ENCODE results near the gene THSD4.

Gene THSD4

GRCh38 chr15:71118345-71118744, 3.1 kb downstream of the THSD4 start:
- no peak overlapping the region for H3K4me3 ChIP-seq (replicated peaks; ENCODE audit: low read depth, low read length)
- no peak for DNase-seq (ENCODE audit: low read depth)
- no peak for TF ChIP-seq CTCF (IDR thresholded peaks at IDR 0.05; ENCODE audit: low read length, missing control alignments)

GRCh38 chr15:71118881-71119632, 3.8 kb downstream of the THSD4 start:
- H3K4me3 ChIP-seq (replicated peaks; ENCODE audit: low read depth, low read length), result no peak overlapping the region
- DNase-seq (ENCODE audit: low read depth), result no peak
- no peak for TF ChIP-seq CTCF (IDR thresholded peaks at IDR 0.05; ENCODE audit: low read length, missing control alignments)

- no peak overlapping the region for H3K4me3 ChIP-seq (replicated peaks; ENCODE audit: low read depth, low read length)
- no peak for TF ChIP-seq CTCF (IDR thresholded peaks at IDR 0.05; ENCODE audit: low read length, missing control alignments)
- DNase-seq (ENCODE audit: low read depth), result no peak
These were observed 5.2 kb downstream of the THSD4 start for GRCh38 chr15:71120428-71120944.

GRCh38 chr15:71121442-71121841, 6.2 kb downstream of the THSD4 start:
- TF ChIP-seq CTCF (IDR thresholded peaks at IDR 0.05; ENCODE audit: low read length, missing control alignments), result no peak
- H3K4me3 ChIP-seq (replicated peaks; ENCODE audit: low read depth, low read length), result no peak overlapping the region
- DNase-seq (ENCODE audit: low read depth), result no peak

GRCh38 chr15:71124937-71125790, 9.9 kb downstream of the THSD4 start:
- DNase-seq (ENCODE audit: low read depth), result no peak
- TF ChIP-seq CTCF (IDR thresholded peaks at IDR 0.05; ENCODE audit: low read length, missing control alignments), result no peak
- H3K4me3 ChIP-seq (replicated peaks; ENCODE audit: low read depth, low read length), result no peak overlapping the region

GRCh38 chr15:71125831-71126450, 10.7 kb downstream of the THSD4 start:
- no peak overlapping the region for H3K4me3 ChIP-seq (replicated peaks; ENCODE audit: low read depth, low read length)
- no peak for DNase-seq (ENCODE audit: low read depth)
- peak; percentile 40 for TF ChIP-seq CTCF (IDR thresholded peaks at IDR 0.05; ENCODE audit: low read length, missing control alignments)

All from fibroblast of pulmonary artery (primary cell).